ENCODE data around the gene COA3.

COA3 gene

DNA sequence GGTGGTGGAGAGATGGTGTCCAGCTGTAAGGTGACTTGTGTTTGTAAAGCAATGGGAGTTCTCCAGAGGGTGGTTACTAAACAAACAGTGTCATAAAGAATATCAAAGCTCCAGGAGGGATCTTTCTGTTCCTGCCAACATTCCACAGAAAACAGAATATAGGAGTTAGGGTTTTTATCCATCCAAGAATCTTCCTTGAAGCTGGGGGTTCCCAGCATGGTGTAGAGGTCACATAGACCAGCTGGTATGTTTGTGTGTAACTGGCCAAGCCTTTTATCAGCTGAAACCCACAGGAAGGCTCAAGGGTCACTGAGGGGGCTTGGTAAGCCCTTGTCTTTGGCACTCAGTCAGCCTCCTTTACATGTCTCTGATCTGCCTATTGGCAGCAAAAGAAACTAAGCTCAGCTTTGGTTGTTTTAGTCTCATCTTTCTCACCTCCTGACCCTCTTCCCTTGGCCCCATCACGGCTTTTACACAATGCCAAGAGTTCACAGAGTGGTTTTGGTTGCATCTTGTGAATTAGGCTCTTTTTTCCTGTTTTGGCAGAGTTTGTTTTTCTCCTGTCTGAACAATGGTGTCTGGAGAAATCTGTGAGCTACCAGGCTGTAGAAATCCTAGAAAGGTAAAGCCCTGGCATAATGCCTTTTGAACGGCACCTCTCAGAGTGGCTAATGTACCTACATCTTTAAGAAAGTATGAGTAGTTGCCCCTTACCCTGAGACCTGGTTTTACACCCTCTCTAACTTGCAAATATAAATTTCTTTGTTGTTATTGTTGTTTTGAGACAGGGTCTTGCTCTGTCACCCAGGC is 4.8 kb upstream of the COA3 start:
- TF ChIP-seq, protein P1, sequence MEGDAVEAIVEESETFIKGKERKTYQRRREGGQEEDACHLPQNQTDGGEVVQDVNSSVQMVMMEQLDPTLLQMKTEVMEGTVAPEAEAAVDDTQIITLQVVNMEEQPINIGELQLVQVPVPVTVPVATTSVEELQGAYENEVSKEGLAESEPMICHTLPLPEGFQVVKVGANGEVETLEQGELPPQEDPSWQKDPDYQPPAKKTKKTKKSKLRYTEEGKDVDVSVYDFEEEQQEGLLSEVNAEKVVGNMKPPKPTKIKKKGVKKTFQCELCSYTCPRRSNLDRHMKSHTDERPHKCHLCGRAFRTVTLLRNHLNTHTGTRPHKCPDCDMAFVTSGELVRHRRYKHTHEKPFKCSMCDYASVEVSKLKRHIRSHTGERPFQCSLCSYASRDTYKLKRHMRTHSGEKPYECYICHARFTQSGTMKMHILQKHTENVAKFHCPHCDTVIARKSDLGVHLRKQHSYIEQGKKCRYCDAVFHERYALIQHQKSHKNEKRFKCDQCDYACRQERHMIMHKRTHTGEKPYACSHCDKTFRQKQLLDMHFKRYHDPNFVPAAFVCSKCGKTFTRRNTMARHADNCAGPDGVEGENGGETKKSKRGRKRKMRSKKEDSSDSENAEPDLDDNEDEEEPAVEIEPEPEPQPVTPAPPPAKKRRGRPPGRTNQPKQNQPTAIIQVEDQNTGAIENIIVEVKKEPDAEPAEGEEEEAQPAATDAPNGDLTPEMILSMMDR (conservative IDR thresholded peaks at IDR 0.05; ENCODE audit: control insufficient read depth, insufficient read depth, low read depth, low read length): no peak
- no peak overlapping the region for H3K4me3 ChIP-seq (ENCODE audit: control insufficient read depth, low read depth, low read length)
- no peak for DNase-seq (ENCODE audit: low read depth)

DNA sequence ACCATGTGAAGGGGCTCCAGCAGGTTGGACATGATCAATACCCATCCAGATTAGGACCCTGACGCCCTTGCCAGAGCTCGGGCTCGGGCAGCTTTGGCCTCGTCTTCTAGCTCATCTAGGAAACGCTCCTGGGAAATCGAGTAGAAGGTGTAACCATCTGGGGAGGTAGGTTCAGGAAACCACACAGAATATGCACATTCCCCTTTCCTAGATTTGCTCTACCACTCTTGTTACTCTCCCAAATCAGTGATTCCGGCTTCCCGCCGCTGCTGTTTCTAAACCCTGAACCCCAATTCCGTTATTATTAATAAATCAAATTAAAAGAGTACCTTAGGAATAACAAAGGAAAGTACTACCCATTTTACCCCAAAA is 507 bp downstream of the COA3 start:
- DNase-seq (ENCODE audit: low read depth): no peak
- TF ChIP-seq, protein P1 (conservative IDR thresholded peaks at IDR 0.05; ENCODE audit: control insufficient read depth, insufficient read depth, low read depth, low read length): no peak
- peak overlapping the region; percentile 94 for H3K4me3 ChIP-seq (ENCODE audit: control insufficient read depth, low read depth, low read length)

DNA sequence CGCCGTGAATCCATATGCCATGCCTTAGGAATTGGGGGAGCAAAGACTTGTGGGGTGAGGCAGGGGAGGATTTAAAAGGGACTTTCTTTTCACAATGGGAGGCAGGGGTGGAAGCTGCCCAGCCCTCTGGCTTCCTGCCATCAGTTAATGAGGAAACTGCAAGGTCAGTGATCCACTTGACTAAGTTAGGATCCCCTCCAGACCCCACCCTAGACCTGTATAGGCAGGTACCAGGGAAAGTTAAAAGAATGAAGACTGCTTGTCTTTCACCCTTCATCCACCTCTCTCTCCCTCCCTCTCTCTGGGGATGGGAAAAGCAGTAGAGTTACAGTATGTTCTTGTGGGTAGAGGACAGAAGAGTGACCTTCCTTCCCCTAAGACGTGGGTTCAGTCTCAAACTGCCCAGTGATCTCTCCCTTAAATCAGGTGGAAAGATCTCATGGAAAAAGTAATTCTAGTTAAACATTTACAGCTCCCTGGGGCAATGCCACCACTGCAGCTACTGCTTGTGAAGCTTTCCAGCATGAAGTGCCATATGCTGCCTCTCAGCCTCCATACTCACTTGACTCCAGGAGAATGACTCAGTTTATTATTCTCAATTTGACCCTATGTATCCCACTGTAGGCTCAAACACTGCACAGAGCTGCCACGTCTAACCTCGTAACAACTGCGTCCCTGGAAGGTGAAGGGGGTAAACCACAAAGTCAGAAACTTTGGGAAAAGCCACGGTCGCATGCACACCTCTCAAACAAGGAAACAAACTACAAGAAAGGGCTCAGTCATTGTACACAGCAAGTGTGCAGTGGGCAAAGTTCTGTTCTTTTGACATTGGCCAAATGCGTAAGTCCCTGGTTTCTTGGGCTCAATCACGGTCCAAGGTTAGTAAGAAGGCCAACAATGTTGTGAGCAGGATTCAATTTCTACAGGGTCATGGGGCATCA is 1.2 kb downstream of the COA3 start:
- DNase-seq (ENCODE audit: low read depth): no peak
- H3K4me3 ChIP-seq (ENCODE audit: control insufficient read depth, low read depth, low read length): peak overlapping the region; percentile 94
- TF ChIP-seq, protein P1 (conservative IDR thresholded peaks at IDR 0.05; ENCODE audit: control insufficient read depth, insufficient read depth, low read depth, low read length): no peak

DNA sequence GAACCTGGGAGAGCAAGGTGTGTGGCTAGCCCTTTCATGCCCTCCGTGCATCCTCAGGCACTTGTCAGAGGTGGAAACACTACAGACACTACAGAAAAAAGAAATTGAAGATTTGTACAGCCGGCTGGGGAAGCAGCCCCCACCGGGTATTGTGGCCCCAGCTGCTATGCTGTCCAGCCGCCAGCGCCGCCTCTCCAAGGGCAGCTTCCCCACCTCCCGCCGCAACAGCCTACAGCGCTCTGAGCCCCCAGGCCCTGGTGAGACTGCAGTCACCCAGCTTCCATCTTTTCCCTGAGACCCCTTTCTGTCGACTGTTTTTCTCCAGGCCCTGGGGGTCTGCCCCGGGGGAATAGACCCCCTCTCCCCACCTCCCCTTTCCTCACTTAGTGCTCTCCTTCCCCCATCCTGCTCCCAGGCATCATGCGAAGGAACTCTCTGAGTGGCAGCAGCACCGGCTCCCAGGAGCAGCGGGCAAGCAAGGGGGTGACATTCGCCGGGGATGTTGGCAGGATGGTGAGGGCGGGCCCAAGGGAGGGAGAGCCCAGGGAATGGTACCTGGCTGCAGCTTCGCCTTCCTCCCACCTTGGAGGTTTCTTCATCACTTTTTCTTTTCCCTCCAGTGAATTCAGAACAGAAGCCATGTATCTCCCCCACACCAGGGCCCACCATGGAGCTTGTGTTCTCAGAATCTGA is 2.3 kb downstream of the COA3 start:
- no peak for DNase-seq (ENCODE audit: low read depth)
- H3K4me3 ChIP-seq (ENCODE audit: control insufficient read depth, low read depth, low read length): no peak overlapping the region
- TF ChIP-seq, protein P1 (conservative IDR thresholded peaks at IDR 0.05; ENCODE audit: control insufficient read depth, insufficient read depth, low read depth, low read length): no peak

DNA sequence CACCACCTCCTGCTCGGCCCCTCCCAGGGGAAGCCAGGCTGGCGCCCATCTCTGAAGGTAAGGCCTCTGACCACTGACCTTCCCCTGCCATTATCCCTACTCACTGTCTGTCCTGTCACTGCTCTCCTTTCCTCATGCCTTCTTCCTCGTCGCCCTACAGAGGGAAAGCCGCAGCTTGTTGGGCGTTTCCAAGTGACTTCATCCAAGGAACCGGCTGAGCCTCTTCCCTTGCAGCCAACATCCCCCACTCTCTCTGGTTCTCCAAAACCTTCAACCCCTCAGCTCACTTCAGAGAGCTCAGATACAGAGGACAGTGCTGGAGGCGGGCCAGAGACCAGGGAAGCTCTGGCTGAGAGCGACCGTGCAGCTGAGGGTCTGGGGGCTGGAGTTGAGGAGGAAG is 3.0 kb downstream of the COA3 start:
- TF ChIP-seq, protein P1 (conservative IDR thresholded peaks at IDR 0.05; ENCODE audit: control insufficient read depth, insufficient read depth, low read depth, low read length): no peak
- no peak for DNase-seq (ENCODE audit: low read depth)
- H3K4me3 ChIP-seq (ENCODE audit: control insufficient read depth, low read depth, low read length): no peak overlapping the region

DNA sequence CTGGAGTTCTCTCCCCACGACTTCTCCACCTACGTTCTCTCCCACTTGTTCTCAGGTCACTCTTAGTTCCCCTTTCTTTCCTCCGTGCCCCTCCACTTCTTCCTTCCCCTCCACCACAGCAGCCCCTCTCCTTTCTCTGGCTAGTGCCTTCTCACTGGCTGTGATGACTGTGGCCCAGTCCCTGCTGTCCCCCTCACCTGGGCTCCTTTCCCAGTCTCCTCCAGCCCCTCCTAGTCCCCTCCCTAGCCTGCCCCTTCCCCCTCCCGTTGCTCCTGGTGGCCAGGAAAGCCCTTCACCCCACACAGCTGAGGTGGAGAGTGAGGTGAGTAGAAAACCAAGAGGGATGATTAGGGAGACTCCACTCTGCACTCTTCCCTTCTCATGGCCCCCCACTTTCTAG is 3.4 kb downstream of the COA3 start:
- DNase-seq (ENCODE audit: low read depth): no peak
- TF ChIP-seq, protein P1 (conservative IDR thresholded peaks at IDR 0.05; ENCODE audit: control insufficient read depth, insufficient read depth, low read depth, low read length): no peak
- H3K4me3 ChIP-seq (ENCODE audit: control insufficient read depth, low read depth, low read length): no peak overlapping the region
